SK-N-SH treated with all-trans-retinoic acid at 6 μM for 48 hours (cell line): ENCODE measurements around the gene CPSF7.

Source experiments
- OSR1 ChIP-seq: fragments of 250-450 bp; sonication (Bioruptor Pico); IDR thresholded peaks from 2 replicates; pipeline ENCODE4 v1.8.0; 2022; ENCODE audit warnings: moderate library complexity, mild to moderate bottlenecking, inconsistent platforms
- ZFP3 ChIP-seq: fragments of 250-450 bp; sonication (Bioruptor Pico); IDR thresholded peaks from 2 replicates; pipeline ENCODE4 v1.5.0; 2020; ENCODE audit warnings: mild to moderate bottlenecking, moderate library complexity
- TF ChIP-seq, protein P1 (sequence below): fragments of 250-450 bp; sonication (Bioruptor Pico); IDR thresholded peaks from 2 replicates; pipeline ENCODE4 v1.8.0; 2020; ENCODE audit warnings: mild to moderate bottlenecking, moderate library complexity, borderline replicate concordance

DNA sequence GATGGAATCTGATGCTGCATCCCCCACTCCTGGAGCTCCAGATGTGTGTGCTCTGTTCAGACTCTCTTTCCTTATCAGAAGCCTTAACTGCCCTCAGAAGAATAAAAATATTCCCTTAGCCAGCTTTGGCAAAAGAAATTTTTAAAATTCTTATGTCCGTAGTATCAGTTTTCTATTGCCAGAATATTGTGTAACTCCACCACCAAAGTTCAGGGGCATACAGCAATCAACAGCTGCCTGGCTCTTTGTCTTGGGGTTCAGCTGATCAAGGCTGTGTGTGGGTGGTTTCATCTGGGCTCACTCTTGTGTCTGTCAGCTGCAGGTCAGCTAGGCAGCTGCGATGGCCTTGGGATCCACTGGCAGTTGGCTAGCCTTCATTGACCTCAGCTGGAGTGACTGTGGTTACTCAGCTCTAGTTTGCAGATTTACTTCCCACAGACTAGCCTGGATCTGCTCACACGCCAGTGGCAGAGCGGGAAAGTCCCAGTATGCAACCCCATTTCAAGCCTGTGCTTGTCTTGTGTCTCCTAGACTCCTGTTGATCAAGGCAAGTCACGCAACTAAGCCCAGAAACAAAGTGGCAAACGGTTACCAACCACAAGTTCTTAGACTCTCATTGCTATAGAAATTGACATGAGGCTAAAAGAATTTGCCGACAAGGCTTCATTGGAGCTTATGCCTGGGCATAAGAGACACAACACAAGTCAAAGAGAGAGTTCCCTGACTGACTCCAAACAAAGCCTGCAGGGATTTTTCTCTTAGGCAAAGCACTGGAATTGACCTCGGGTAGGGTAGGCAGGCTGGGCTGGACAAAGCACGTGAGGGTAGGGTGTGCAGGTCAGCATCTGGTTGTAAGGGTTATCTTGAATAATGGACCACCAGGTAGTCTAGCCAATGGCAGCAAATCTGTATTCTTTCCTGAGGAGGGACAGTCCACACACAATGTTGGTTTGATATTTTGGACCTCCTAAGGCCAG, 60.1 kb downstream of the CPSF7 start:
- no peak for TF ChIP-seq ZFP3 (CRISPR knock-in tag)
- TF ChIP-seq, protein P1, sequence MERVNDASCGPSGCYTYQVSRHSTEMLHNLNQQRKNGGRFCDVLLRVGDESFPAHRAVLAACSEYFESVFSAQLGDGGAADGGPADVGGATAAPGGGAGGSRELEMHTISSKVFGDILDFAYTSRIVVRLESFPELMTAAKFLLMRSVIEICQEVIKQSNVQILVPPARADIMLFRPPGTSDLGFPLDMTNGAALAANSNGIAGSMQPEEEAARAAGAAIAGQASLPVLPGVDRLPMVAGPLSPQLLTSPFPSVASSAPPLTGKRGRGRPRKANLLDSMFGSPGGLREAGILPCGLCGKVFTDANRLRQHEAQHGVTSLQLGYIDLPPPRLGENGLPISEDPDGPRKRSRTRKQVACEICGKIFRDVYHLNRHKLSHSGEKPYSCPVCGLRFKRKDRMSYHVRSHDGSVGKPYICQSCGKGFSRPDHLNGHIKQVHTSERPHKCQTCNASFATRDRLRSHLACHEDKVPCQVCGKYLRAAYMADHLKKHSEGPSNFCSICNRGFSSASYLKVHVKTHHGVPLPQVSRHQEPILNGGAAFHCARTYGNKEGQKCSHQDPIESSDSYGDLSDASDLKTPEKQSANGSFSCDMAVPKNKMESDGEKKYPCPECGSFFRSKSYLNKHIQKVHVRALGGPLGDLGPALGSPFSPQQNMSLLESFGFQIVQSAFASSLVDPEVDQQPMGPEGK (CRISPR knock-in tag): no peak
- TF ChIP-seq OSR1: no peak
